Measurements from ENCODE around the gene SORCS3.

Gene SORCS3

DNA sequence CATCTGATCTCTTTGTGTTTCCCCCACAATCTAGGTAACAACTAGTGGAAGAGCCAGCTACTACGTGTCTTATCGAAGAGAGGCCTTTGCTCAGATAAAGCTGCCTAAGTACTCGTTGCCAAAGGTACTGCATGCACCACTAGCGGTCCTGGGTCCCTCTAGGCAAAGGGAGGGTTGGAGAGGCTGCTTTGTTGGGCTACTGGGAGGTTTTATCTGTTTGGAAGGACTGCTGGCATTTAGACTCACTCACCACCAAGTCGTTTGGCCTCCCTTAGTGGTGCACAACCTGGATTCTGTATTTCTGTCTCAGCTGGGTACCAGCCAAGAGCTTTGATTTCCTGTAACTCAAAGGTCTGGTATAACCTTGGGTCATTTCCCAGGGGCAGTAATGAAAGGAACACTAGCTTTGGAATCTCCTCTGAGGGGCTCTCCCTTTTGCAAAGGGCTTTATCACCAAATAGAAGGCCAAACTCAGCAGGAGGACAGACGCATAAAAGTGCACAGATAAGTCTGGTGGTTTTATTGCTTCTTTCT, 498.3 kb downstream of the SORCS3 start:
- DNase-seq = no peak

GRCh38 chr10:105140600-105140999, 499.5 kb downstream of the SORCS3 start:
- DNase-seq = no peak

DNA sequence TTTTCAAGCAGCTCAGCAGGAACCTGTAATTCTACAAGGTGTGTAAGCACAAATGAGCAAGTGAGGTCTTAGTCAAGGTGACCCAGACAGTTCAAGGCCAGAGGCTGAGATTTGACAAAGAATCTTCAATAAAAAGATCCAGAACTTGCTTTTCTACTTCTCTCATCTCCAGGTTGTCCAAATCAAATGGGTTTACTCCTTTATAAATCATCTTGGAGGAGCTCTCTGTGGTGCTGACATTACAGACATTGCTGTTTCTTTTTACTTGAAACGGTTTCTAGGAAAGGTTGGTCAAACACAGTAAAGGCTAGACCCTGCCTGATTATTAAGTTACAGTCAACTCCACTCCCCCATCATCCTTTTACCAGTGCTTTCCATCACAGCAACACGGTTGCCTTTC, 504.6 kb downstream of the SORCS3 start:
- DNase-seq = no peak

GRCh38 chr10:105146436-105146835, 505.3 kb downstream of the SORCS3 start:
- DNase-seq = no peak

- no peak for DNase-seq
These were observed 507.4 kb downstream of the SORCS3 start for GRCh38 chr10:105148456-105148855.

- no peak for DNase-seq
These were observed 507.8 kb downstream of the SORCS3 start for GRCh38 chr10:105148921-105149320.

GRCh38 chr10:105149371-105149891, 508.3 kb downstream of the SORCS3 start:
- DNase-seq = no peak

DNA sequence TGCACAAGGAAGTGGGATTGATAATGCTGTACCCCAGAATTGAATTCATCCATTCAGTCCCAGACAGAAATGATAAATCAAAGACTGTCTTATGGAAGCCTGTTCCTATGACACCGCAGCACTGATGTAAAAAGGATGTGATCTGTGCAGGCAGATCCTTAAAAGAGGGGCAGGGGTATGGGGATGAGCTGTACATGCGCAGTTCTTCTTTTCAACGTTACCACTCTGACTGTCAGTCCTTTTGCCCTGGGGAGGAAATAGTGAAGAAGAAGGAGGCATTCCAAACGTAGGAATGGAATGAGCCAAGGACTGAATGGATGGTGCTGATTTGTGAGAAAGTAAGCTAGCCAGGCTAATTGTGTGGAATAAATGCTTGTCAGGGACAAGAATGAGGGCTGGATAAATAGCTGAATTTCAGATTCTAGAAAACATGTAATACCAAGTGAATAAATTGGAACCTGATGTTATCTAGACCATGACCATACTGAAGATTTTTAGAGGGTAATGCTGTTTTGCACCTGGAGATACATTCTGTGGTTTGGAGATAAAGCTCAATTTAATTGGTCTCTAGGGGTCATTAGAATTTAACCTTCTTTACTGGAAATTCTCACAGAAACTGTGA, 509.3 kb downstream of the SORCS3 start:
- DNase-seq = no peak

DNA sequence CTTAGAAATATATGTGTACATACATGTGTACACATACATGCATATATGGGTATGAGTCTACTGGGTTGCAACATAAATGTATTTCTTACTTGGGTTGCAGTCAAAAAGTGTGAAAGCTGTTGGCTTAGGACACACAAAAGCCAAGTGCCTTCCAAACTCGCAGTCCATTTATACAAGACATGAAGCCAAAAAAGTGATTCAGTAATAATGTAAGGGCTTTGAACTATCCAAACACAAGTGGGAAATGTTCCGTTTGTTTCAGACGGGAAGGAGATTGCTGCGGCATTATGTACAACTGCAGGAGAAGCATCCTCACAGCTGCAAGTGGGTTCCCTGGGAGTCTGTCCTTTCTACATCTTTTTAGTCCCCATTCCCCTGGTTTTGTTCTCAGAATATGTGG, 513.6 kb downstream of the SORCS3 start:
- DNase-seq = no peak

DNA sequence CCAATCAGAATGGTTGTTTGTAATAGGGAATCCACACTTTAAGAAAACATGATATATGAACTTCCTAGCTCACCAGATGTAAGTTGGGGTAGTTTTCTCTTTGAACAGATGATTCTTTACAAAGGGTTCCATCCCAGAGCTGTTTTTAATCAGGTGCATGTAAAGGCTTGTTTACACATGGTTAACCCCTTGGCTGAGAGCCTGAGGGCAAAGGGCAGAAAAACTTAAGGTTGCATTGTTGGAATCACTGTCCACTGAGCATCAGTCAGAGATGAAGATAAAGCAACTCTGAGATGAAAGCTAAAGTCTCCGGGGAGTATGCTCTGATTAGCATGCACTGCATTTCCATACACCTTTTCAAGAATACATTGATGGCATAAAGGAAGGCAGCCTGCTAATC, 518.2 kb downstream of the SORCS3 start:
- no peak for DNase-seq

- DNase-seq = no peak
These were observed 520.1 kb downstream of the SORCS3 start for GRCh38 chr10:105161149-105161548.

- DNase-seq = no peak
These were observed 520.7 kb downstream of the SORCS3 start for GRCh38 chr10:105161767-105162166.

DNA sequence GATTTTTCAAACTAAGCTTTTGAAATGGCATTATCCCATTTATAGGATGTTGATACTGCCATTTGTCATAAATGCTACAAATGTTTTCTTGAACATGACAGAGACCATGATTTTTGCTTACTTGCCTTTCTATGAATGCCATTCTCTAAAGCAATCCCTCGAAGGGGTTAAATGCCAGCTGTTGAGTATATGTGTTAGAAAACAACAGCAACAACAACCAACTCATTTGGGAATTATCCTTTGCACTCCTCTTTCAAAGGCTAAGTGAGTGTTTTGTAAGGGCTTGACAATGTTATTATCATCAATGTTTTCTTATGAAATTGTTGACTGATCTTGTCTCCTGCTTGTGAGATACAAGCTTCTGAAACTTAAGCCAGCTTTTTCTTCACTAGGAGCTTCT, 529.4 kb downstream of the SORCS3 start:
- DNase-seq = no peak

- no peak for DNase-seq
These were observed 530.9 kb downstream of the SORCS3 start for GRCh38 chr10:105171945-105172344.

DNA sequence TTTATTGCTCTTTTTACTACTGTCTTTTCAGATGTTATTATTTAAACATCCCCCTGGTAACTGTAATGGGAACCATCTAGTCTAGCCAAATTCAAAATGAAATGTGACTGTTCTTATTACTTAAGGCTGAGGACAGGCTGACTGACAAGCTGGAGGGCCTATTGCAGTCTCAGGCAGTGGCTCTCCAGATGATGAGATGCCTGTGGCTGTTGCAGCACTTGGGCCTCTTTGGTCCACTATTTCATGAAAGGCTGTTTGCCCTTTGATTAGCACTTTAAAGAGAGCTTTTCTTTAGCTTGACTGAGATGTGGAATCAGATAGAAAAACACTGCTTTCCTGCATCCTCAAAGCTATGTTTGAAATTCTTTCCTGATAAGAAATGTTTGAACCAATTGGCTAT, 540.5 kb downstream of the SORCS3 start:
- no peak for DNase-seq

DNA sequence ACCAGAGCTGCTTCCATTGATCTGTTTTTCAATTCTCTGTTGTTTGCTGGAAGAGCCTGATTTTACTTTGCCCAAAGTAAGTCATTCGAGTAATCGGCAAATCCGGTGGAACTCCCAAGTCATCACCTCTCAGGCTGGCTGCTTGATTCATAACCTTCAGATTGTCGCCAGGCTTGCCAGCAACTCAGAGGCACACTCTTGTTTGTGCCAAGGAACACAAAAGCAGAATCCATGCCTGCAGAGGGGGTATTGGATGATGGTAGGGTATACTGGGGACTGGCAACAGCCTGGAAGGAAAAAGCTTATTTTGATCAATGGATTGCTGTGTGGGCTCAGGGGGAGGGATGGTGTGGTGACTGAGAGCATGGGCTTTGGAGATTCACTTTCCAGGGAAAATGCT, 542.4 kb downstream of the SORCS3 start:
- no peak for DNase-seq

DNA sequence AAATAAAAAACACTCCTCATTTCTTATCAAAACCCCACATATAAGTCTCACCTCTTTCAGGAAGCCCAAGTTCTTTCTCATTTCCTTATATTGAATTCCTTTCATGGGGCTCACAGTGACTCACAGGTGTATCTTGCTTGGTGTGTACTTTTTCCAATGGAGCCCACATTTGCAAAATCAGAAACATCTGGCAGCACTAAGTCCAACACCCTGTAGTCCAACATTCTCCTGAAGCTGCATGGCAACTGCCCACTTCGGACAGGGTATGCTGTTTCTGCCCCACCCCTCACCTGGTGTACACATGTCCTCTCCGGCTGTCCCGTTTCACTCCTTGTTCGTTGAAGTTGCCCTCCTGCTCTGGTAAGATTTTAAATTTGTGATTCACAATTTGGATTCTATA, 544.1 kb downstream of the SORCS3 start:
- DNase-seq = no peak

- no peak for DNase-seq
These were observed 546.2 kb downstream of the SORCS3 start for GRCh38 chr10:105187243-105187642.

DNA sequence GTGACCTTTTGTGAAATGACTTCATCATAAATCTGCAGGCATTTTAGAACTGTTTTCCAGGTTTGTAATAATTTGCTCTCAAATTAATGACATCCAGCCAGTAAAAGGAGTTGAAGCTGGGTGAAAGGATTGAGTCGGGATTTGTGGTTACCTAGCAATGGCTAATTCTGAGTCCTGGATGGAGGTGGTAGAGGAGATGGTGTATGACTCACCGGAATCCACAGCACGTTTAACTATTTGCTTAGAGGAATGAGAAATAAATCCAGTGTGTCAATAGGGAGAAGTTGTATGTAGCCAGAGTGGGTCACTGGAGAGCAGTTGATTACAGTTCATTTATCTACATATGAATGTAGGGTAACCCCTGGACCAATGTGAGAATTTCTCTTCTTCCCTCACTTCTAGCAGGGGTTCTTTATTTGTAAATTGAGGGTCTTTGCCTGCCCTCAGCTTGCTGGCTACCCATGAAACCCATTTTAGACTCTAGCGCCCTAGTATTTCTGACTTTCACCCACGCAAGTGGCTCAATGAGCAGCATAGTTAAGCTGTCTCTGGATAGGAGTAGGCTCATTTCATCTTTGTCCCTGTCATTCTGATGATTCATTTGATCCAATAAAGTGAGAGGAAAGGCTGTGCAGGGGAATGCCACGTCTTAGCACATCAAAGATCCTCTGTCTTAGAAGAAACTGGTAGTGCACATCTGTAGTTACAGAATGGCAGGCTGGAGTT, 547.8 kb downstream of the SORCS3 start:
- DNase-seq = no peak

DNA sequence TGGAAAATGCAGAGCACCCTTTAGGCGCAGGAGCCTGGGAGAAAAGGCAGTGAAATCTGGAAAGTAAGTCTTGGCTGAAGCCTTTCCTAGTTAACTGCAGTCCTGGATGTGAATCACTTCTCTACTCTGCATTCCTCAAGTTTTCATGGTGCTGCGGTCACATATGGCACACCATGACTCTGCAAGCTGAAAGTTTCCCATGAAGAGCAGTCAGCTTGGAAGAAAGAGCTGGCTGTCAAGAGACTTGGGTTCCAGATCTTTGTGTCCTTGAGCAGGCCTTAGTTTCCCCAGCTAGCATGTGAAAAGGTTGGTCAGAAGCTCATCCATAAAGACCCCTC, 548.3 kb downstream of the SORCS3 start:
- DNase-seq = no peak

- DNase-seq = no peak
These were observed 551.1 kb downstream of the SORCS3 start for GRCh38 chr10:105192146-105192545.

DNA sequence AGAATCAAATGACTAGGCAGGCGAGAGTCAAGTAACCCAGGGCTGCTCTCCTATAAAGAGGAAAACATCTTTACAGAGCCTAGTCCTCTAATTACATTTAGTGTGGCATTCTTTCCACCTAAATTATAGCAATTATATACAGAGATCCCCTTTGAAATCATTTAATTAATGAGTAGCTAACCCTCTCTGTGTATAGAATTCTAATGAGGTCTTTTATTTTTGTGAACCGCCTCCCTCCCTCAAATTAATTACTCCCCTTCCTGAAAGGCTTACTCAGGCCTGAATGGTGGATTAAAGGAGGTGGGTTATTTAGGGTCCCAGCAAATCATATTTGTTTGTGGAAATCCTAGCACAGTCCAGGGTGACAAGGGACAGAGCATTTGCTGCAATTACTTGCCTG, 551.8 kb downstream of the SORCS3 start:
- no peak for DNase-seq

DNA sequence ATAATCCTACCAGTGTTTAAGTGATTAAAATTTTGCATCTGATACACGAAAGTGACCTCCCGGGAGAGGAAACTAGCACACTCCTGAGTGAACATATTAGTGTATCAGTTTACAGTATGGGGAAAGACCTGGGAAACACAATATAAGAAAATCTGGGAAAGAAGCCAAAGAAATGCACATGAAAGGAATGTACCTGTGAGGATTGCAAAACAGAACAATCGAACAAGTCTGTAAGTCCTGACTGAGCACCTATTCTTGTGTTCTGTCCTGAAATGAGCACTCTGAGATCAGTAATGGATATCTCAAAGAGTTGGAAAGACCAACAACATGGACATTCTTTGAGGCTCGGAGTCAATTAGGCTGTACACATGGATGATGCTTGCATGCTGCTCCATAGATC, 554.7 kb downstream of the SORCS3 start:
- no peak for DNase-seq

- no peak for DNase-seq
These were observed 556.7 kb downstream of the SORCS3 start for GRCh38 chr10:105197598-105198364.
